Tibial nerve (tissue), 3 donors: Measurements from ENCODE around the gene AFAP1L2.

Experiments
- POLR2A ChIP-seq, 2 donors: fragments of 450-650 bp; IDR thresholded peaks; one replicate each; pipeline ENCODE4 v1.6.1; 2017; ENCODE audit warnings: antibody characterized with exemption in 2 of 2, mild to moderate bottlenecking in 2 of 2, moderate library complexity in 2 of 2
- TF ChIP-seq, protein P1 (sequence below), 5 experiments: fragments of 200-600 bp in 3 of 5; fragments of 450-650 bp in 2 of 5; sonication (generic) in 3 of 5; IDR thresholded peaks; one replicate each; pipeline ENCODE4 v1.5.1; 2016 to 2019; ENCODE audit warnings: antibody characterized with exemption in 5 of 5, mild to moderate bottlenecking in 3 of 5, moderate library complexity in 2 of 5

- TF ChIP-seq, protein P1, sequence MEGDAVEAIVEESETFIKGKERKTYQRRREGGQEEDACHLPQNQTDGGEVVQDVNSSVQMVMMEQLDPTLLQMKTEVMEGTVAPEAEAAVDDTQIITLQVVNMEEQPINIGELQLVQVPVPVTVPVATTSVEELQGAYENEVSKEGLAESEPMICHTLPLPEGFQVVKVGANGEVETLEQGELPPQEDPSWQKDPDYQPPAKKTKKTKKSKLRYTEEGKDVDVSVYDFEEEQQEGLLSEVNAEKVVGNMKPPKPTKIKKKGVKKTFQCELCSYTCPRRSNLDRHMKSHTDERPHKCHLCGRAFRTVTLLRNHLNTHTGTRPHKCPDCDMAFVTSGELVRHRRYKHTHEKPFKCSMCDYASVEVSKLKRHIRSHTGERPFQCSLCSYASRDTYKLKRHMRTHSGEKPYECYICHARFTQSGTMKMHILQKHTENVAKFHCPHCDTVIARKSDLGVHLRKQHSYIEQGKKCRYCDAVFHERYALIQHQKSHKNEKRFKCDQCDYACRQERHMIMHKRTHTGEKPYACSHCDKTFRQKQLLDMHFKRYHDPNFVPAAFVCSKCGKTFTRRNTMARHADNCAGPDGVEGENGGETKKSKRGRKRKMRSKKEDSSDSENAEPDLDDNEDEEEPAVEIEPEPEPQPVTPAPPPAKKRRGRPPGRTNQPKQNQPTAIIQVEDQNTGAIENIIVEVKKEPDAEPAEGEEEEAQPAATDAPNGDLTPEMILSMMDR (IDR thresholded peaks at IDR 0.05), result peak in 3 of 5 experiments; percentile 8 to 16 (median 11)
- no peak for TF ChIP-seq POLR2A (IDR thresholded peaks at IDR 0.05)
Measured at GRCh38 chr10:114427124-114427852, 23.0 kb upstream of the AFAP1L2 start.
